ENCODE results near the gene ZNRF3. TPM values are rescaled to one million over a fixed set of nuclear protein-coding genes. Genes with fewer than 3 reads are reported as not detected.

ZNRF3 gene
- polyA plus RNA-seq, 4 donors, result 25.9 to 31.7 (median 30.2) TPM

GRCh38 chr22:29105468-29105867 is 222.1 kb downstream of the ZNRF3 start:
- no peak for DNase-seq (ENCODE audit: low read depth in 4 of 4, low spot score in 2 of 4)

GRCh38 chr22:29106839-29107238 is 223.5 kb downstream of the ZNRF3 start:
- DNase-seq (ENCODE audit: low read depth in 4 of 4, low spot score in 2 of 4), result no peak

Other genes starting within 250 kb of the ZNRF3 start
- gene TTC28, start 203.7 kb upstream of the ZNRF3 start, polyA plus RNA-seq (ENCODE audit: insufficient read length in 4 of 4), result 10 to 100 TPM; 26.0 to 49.6 (median 35.9) TPM
- gene CHEK2, start 141.8 kb upstream of the ZNRF3 start, polyA plus RNA-seq (ENCODE audit: insufficient read length in 4 of 4), result 10 to 100 TPM; 13.4 to 22.5 (median 17.7) TPM
- 10 to 100 TPM; 19.7 to 22.7 (median 20.7) TPM for gene HSCB, start 141.5 kb upstream of the ZNRF3 start, polyA plus RNA-seq (ENCODE audit: insufficient read length in 4 of 4)
- 10 to 100 TPM; 36.5 to 38.9 (median 37.4) TPM for gene CCDC117, start 110.9 kb upstream of the ZNRF3 start, polyA plus RNA-seq (ENCODE audit: insufficient read length in 4 of 4)
- gene XBP1, start 83.0 kb upstream of the ZNRF3 start, polyA plus RNA-seq (ENCODE audit: insufficient read length in 4 of 4), result 100 to 1,000 TPM; 118 to 145 (median 133) TPM
- 1 to 10 TPM; 1.2 to 1.5 (median 1.4) TPM for gene C22orf31, start 178.3 kb downstream of the ZNRF3 start, polyA plus RNA-seq (ENCODE audit: insufficient read length in 4 of 4)
- 10 to 100 TPM; 23.5 to 24.9 (median 24.6) TPM for gene KREMEN1, start 189.5 kb downstream of the ZNRF3 start, polyA plus RNA-seq (ENCODE audit: insufficient read length in 4 of 4)